ENCODE data around the gene SLC38A4. TPM values are rescaled to one million over a fixed set of nuclear protein-coding genes. Genes with fewer than 3 reads are reported as not detected.

The SLC38A4 gene
- total RNA-seq, 2 donors from 2014 or later: 2.0 to 8.0 TPM

DNA sequence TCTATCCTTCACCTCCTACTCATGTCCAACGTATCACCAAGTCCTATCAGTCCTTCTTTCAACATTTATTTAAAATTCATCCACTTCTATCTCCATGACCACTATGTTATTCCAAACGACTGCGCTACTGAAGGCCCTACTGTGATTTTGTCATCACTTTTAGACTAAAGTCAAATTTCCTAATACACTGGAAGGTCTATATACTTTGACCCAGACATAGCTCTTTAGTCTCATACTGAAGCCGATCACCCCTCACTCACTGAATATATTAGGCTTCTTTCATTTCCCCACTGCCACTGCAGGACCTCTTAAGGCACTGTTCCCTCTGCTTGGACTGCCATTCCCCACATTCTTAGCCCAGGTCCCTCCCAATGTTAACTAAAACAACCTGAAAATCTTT, 25.6 kb downstream of the SLC38A4 start:
- DNase-seq (no peak), ATAC-seq (no peak)
- WGBS, 2 donors: 87 to 94% methylated on average over 4 of the region's 4 CpGs
- TF ChIP-seq, protein P1, sequence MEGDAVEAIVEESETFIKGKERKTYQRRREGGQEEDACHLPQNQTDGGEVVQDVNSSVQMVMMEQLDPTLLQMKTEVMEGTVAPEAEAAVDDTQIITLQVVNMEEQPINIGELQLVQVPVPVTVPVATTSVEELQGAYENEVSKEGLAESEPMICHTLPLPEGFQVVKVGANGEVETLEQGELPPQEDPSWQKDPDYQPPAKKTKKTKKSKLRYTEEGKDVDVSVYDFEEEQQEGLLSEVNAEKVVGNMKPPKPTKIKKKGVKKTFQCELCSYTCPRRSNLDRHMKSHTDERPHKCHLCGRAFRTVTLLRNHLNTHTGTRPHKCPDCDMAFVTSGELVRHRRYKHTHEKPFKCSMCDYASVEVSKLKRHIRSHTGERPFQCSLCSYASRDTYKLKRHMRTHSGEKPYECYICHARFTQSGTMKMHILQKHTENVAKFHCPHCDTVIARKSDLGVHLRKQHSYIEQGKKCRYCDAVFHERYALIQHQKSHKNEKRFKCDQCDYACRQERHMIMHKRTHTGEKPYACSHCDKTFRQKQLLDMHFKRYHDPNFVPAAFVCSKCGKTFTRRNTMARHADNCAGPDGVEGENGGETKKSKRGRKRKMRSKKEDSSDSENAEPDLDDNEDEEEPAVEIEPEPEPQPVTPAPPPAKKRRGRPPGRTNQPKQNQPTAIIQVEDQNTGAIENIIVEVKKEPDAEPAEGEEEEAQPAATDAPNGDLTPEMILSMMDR (IDR thresholded peaks at IDR 0.05): no peak
- no peak for TF ChIP-seq POLR2A (IDR thresholded peaks at IDR 0.05)
- intact Hi-C loops (cut with DNase I): no loop called here
- Histone ChIP-seq H3K4me3 (no peak overlapping the region), H3K27me3 (no peaks in the 10 kb centered on the region), H3K4me1 (peaks cover 7% of the 10 kb centered on the region), H3K27ac (no peak overlapping the region), H3K9me3 (no peaks in the 10 kb centered on the region), H3K36me3 (replicated peaks in 1 of 2; ENCODE audit: insufficient read depth in 1 of 2, low read depth in 2 of 2) (no peaks in the 10 kb centered on the region)

DNA sequence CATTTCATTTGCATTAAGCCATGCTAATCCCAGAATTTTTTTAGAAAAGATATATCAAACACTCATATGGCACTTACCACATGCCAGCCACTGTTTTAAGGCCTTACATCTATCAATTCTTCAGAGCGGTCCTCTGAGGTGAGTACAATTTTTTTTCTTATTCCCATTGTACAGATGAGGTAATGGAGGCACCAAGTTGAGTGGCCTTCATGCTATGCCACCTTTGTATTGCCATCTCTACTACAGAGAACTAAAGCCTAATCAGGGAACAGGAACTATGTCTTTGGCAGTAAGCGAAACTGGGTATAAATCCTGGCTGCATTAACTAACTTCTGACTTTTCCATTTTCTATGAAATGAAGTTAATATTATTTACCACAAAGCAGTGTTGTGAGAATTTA, 27.1 kb downstream of the SLC38A4 start:
- TF ChIP-seq, protein P1 (IDR thresholded peaks at IDR 0.05): no peak
- no peak for TF ChIP-seq POLR2A (IDR thresholded peaks at IDR 0.05)
- WGBS, 2 donors: 94 to 98% methylated on average over 2 of the region's 2 CpGs

DNA sequence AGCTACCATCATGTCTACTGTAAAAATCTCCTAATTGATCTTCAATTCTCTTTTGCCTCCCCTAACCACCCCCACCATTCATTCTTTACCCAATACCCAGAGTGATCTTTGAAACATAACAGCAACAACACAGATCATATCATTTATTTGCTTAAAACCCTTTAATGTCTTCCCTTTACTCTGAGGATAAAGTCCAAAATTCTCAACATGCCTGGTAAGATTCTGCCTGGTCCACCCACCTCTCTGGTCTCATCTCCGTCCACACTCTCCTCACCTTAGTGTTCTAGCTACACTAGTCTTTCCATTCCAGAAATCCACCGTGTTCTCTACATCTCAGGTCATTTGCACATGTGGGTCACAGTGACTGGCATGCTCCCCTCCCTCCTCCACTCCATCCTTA, 27.7 kb downstream of the SLC38A4 start:
- Histone ChIP-seq H3K27ac (no peak overlapping the region), H3K36me3 (replicated peaks in 1 of 2; ENCODE audit: insufficient read depth in 1 of 2, low read depth in 2 of 2) (no peaks in the 10 kb centered on the region), H3K4me1 (peaks cover 7% of the 10 kb centered on the region), H3K9me3 (no peaks in the 10 kb centered on the region), H3K27me3 (no peaks in the 10 kb centered on the region), H3K4me3 (no peak overlapping the region)
- TF ChIP-seq, protein P1 (IDR thresholded peaks at IDR 0.05): no peak
- TF ChIP-seq POLR2A (IDR thresholded peaks at IDR 0.05): no peak
- ATAC-seq: no peak
- no peak for DNase-seq
- intact Hi-C loops (cut with DNase I): no loop called here
- 91 to 92% methylated on average over 2 of the region's 2 CpGs for WGBS, 2 donors

More for the DNA sequence above, 27.1 kb downstream of the SLC38A4 start:
- intact Hi-C loops (cut with DNase I): no loop called here
- Histone ChIP-seq H3K27me3 (no peaks in the 10 kb centered on the region), H3K36me3 (replicated peaks in 1 of 2; ENCODE audit: insufficient read depth in 1 of 2, low read depth in 2 of 2) (no peaks in the 10 kb centered on the region), H3K4me3 (no peak overlapping the region), H3K9me3 (no peaks in the 10 kb centered on the region), H3K4me1 (peaks cover 7% of the 10 kb centered on the region), H3K27ac (no peak overlapping the region)
- DNase-seq: no peak
- ATAC-seq: no peak

DNA sequence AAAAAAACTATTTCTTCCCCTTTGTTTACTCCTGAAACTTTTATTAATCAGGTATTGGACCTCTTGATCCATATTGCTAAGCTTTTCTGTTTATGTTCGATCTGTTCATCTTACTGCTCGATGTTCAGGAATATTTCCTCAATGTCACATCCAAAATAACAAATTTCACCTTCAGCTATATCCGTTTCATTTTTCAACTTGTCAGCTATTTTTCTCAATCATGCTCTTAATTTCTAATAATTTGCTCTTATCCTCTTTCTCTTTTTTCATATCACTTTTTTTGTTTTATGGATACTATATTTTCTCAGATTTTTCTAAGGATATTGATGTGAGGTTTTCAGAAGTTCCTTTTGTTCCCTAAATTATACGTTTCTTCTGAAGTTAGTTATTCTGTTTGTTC, 29.8 kb downstream of the SLC38A4 start:
- Histone ChIP-seq H3K27ac (no peak overlapping the region), H3K9me3 (no peaks in the 10 kb centered on the region), H3K4me1 (peaks cover 7% of the 10 kb centered on the region), H3K36me3 (replicated peaks in 1 of 2; ENCODE audit: insufficient read depth in 1 of 2, low read depth in 2 of 2) (no peaks in the 10 kb centered on the region), H3K27me3 (no peaks in the 10 kb centered on the region), H3K4me3 (no peak overlapping the region)
- no peak for TF ChIP-seq POLR2A (IDR thresholded peaks at IDR 0.05)
- TF ChIP-seq, protein P1 (IDR thresholded peaks at IDR 0.05): no peak
- ATAC-seq (no peak), DNase-seq (no peak)
- intact Hi-C loops (cut with DNase I): no loop called here
- 90 to 96% methylated on average over 4 of the region's 4 CpGs for WGBS, 2 donors

DNA sequence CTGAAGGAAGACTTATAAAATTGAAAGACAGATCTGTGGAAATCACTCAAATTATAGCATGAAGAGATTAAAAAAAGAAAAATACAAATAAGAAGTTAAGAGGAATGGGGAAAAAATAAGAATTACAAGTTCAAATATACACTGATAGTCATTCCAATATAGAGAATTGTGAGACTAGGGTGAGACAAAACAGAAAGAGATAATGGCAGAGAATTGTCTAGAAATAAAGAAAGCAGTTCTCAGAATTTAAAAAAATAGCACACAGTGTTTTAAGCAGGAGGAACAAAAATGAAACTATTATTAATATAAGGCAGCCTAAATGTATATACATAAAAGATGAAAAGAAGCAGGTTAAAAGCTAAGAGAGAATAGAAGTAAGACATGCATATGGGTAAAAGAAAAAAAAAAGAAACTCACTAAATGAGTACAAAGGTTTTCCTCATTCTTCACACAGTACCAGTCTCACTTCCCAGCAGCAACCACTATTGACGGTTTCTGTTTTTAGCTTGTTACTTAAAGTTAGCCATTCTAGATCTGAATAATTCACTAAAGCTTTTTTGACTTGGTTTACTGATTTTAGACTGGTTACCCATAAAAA, 31.1 kb downstream of the SLC38A4 start:
- 70 to 87% methylated on average over 1 of the region's 1 CpG for WGBS, 2 donors
- Histone ChIP-seq H3K36me3 (replicated peaks in 1 of 2; ENCODE audit: insufficient read depth in 1 of 2, low read depth in 2 of 2) (no peaks in the 10 kb centered on the region), H3K9me3 (no peaks in the 10 kb centered on the region), H3K4me3 (no peak overlapping the region), H3K27me3 (no peaks in the 10 kb centered on the region), H3K27ac (no peak overlapping the region), H3K4me1 (no peaks in the 10 kb centered on the region)
- no peak for DNase-seq
- TF ChIP-seq POLR2A (IDR thresholded peaks at IDR 0.05): no peak
- TF ChIP-seq, protein P1 (IDR thresholded peaks at IDR 0.05): no peak
- no peak for ATAC-seq
- intact Hi-C loops (cut with DNase I): no loop called here
